ENCODE data around the gene CLTRN.
"Not testable (repeated sequence)": the region's sequence is repeated elsewhere in the genome, so short reads cannot be mapped to it uniquely, and the experiment has no call there.

CLTRN gene, protein sequence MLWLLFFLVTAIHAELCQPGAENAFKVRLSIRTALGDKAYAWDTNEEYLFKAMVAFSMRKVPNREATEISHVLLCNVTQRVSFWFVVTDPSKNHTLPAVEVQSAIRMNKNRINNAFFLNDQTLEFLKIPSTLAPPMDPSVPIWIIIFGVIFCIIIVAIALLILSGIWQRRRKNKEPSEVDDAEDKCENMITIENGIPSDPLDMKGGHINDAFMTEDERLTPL

GRCh38 chrX:15664487-15665444 is at the start of gene CLTRN:
Gene CLTRN (minus strand): TSS chrX:15664805. CDS start chrX:15664775, 30 bp downstream.
- no peak within 1 kb of the TSS for H3K27ac ChIP-seq (ENCODE audit: low read depth, low read length)
- H2AFZ ChIP-seq (ENCODE audit: low read length, unreplicated experiment): no peak within 1 kb of the TSS

GRCh38 chrX:15704273-15704672 is 39.7 kb upstream of the CLTRN start:
- not testable (repeated sequence) for H3K79me2 ChIP-seq (ENCODE audit: control insufficient read depth, insufficient read depth, low read length, unreplicated experiment); H3K4me1 ChIP-seq (ENCODE audit: control insufficient read depth, insufficient read depth, low read length, unreplicated experiment); H3K36me3 ChIP-seq (ENCODE audit: insufficient read depth, low read length); H2AFZ ChIP-seq (ENCODE audit: low read length, unreplicated experiment); H3K4me3 ChIP-seq (ENCODE audit: low read depth, low read length); H3K27me3 ChIP-seq (ENCODE audit: insufficient read depth, low read length); H3K27ac ChIP-seq (ENCODE audit: low read depth, low read length)

More at GRCh38 chrX:15664487-15665444, at the start of gene CLTRN:
- Histone ChIP-seq H3K27me3 (ENCODE audit: insufficient read depth, low read length) (peaks cover 38% of the 10 kb centered on the region; the same call in 1 of the 2 replicates), H3K4me3 (ENCODE audit: low read depth, low read length) (no peak within 1 kb of the TSS), H3K36me3 (ENCODE audit: insufficient read depth, low read length) (no peaks in the 10 kb centered on the region), H3K79me2 (ENCODE audit: control insufficient read depth, insufficient read depth, low read length, unreplicated experiment) (no peaks in the 10 kb centered on the region), H3K4me1 (ENCODE audit: control insufficient read depth, insufficient read depth, low read length, unreplicated experiment) (no peaks in the 10 kb centered on the region)

DNA sequence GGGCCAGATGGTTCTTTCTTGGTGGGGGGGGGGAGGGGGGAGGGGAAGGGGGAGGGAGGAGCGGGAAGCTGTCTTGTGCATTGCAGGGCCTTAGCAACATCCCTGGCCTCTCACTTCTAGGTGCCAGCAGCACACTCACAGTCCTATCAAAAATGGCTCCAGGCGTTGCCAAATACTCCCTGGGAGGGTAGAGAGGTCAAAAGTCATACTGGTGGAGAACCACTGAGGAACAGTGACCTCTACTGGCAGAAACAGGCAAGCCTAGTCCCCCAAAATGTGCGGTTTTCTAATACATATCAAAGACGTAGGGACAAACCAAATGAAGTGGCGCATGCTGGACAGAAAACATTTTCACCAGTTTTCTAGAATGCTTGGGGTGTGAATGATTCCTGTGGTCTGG is 39.2 kb upstream of the CLTRN start:
- not testable (repeated sequence) for H3K4me3 ChIP-seq (ENCODE audit: low read depth, low read length); H3K36me3 ChIP-seq (ENCODE audit: insufficient read depth, low read length); H3K4me1 ChIP-seq (ENCODE audit: control insufficient read depth, insufficient read depth, low read length, unreplicated experiment); H3K27ac ChIP-seq (ENCODE audit: low read depth, low read length); H2AFZ ChIP-seq (ENCODE audit: low read length, unreplicated experiment); H3K79me2 ChIP-seq (ENCODE audit: control insufficient read depth, insufficient read depth, low read length, unreplicated experiment); H3K27me3 ChIP-seq (ENCODE audit: insufficient read depth, low read length)

DNA sequence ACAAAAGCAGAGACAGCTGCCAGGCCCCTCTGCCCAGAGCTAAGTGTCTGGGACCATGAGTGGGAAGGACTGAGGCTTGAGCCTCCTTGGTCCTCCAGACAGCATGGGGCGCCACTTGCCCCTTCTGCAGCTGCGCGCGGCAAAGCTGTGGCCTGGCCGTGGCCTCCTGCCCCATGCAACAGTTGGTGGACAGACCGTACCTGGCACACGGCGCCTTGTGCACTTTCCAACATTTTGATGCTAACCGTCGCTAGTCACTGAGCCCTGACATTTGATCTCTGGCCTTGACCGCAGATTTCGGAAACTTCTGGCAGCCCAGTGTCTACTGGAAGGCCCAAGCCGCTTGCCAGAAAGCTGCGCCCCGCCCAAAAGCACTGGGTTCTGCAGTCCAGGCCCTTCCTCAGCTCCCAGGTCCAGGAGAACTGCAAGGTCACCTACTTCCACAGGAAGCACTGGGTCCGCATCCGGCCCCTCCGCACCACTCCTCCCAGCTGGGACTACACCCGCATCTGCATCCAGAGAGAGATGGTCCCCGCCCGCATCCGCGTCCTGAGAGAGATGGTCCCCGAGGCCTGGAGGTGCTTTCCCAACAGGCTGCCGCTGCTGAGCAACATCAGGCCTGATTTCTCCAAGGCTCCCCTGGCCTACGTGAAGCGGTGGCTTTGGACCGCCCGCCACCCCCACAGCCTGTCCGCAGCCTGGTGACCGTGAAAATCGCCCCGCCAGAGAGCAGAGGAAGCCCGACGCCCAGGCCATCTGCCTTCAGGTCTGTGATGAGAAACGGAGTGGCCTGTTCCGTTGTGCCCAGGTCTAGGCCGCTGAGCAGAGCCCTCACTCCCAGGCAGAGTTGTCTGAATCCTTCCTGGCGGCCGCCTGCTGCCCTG is 38.1 kb upstream of the CLTRN start:
- no peaks in the 10 kb centered on the region for H3K79me2 ChIP-seq (ENCODE audit: control insufficient read depth, insufficient read depth, low read length, unreplicated experiment)
- no peak overlapping the region for H3K27ac ChIP-seq (ENCODE audit: low read depth, low read length)
- 0 out of 2 replicates have a peak, but pooled peaks cover 8% of the 10 kb centered on the region for H3K36me3 ChIP-seq (ENCODE audit: insufficient read depth, low read length)
- H3K27me3 ChIP-seq (ENCODE audit: insufficient read depth, low read length): no peaks in the 10 kb centered on the region
- no peaks in the 10 kb centered on the region for H3K4me1 ChIP-seq (ENCODE audit: control insufficient read depth, insufficient read depth, low read length, unreplicated experiment)
- H3K4me3 ChIP-seq (ENCODE audit: low read depth, low read length): no peak overlapping the region
- no peak overlapping the region for H2AFZ ChIP-seq (ENCODE audit: low read length, unreplicated experiment)

DNA sequence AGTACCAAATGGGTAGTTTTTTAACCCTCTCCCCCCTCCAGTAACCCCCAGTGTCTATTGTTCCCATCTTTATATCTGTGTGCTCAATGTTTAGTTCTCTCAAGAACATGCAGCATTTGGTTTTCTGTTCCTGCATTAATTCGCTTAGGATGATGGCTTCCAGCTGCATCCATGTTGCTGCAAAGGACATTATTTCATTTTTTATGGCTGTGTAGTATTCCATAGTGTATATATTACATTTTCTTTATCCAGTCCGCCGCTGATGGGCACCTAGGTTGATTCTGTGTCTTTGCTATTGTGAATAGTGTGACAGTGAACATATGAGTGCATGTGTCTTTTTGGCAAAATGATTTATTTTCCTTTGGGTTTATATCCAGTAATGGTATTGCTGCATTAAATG is 31.9 kb upstream of the CLTRN start:
- H3K4me1 ChIP-seq (ENCODE audit: control insufficient read depth, insufficient read depth, low read length, unreplicated experiment): no peaks in the 10 kb centered on the region
- H2AFZ ChIP-seq (ENCODE audit: low read length, unreplicated experiment): no peak overlapping the region
- no peaks in the 10 kb centered on the region for H3K27me3 ChIP-seq (ENCODE audit: insufficient read depth, low read length)
- H3K36me3 ChIP-seq (ENCODE audit: insufficient read depth, low read length): 0 out of 2 replicates have a peak, but pooled peaks cover 12% of the 10 kb centered on the region
- H3K27ac ChIP-seq (ENCODE audit: low read depth, low read length): no peak overlapping the region
- H3K4me3 ChIP-seq (ENCODE audit: low read depth, low read length): no peak overlapping the region
- no peaks in the 10 kb centered on the region for H3K79me2 ChIP-seq (ENCODE audit: control insufficient read depth, insufficient read depth, low read length, unreplicated experiment)

DNA sequence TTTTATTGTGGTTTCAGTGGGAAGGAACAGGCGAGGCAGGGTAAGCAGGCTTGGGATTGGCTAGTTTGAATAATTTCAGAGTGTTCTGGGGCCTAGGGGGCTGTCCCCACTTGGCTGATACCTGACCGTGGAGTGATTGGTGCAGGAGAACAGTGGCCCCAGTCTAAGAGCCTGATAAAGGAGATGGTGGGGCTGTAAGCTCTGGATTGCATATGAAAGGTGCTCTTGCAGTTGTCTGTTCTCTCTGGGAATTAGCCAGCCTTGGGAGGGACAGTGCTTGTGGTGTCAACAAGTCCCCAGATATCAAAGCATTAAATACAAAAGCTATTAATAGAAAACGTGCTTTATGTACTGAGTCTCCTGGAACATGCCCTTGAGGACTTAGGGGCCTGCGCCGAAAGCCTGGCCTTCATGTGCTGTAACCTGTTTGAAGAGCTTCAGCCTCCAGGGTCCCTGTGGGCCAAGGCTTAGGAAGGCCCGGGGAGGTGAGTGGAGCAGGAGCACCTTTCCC is 30.4 kb upstream of the CLTRN start:
- no peak overlapping the region for H2AFZ ChIP-seq (ENCODE audit: low read length, unreplicated experiment)
- H3K79me2 ChIP-seq (ENCODE audit: control insufficient read depth, insufficient read depth, low read length, unreplicated experiment): no peaks in the 10 kb centered on the region
- no peaks in the 10 kb centered on the region for H3K4me1 ChIP-seq (ENCODE audit: control insufficient read depth, insufficient read depth, low read length, unreplicated experiment)
- no peak overlapping the region for H3K27ac ChIP-seq (ENCODE audit: low read depth, low read length)
- no peak overlapping the region for H3K4me3 ChIP-seq (ENCODE audit: low read depth, low read length)
- H3K27me3 ChIP-seq (ENCODE audit: insufficient read depth, low read length): no peaks in the 10 kb centered on the region
- 0 out of 2 replicates have a peak, but pooled peaks cover 12% of the 10 kb centered on the region for H3K36me3 ChIP-seq (ENCODE audit: insufficient read depth, low read length)

DNA sequence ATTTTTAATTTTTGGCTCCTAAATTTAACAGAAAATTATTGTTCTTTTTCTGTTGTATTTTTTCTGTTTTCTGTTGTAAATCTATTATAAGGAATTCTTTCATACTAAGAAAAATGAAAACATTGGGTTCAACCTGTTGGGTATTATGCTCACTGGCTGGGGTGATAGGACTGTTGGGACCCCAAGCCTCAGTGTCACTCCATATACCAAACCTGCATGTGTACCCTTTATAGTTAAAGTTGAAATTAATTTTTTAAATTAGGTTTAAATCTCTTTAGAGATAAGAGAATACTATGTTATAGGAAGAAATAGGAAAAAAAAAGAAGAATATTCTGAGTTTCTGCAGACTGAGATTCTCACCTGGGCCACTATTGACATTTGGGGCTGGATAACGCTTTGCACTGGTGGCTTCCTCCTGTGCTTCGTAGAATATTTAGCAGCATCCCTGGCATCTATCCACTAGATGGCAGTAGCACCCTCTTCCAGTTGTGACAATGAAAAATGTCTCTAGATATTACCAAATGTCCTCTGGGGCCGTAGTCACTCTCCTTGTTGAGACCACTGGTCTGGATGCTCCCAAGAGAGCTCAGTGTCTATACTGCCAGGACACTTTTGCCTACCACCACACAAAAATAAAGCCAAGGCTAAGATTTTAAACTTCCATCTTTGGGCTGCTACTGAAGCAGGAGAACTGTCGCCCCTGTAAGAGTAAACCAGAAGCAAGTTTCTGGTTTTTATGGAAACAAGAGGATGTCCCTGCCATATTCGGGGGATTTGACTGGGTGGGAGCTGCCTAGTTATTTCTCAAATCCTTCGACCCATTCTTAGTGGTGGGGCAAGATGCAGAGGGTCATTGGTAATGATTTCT is 22.4 kb upstream of the CLTRN start:
- peaks cover 24% of the 10 kb centered on the region for H3K79me2 ChIP-seq (ENCODE audit: control insufficient read depth, insufficient read depth, low read length, unreplicated experiment)
- H3K27me3 ChIP-seq (ENCODE audit: insufficient read depth, low read length): no peaks in the 10 kb centered on the region
- no peaks in the 10 kb centered on the region for H3K4me1 ChIP-seq (ENCODE audit: control insufficient read depth, insufficient read depth, low read length, unreplicated experiment)

DNA sequence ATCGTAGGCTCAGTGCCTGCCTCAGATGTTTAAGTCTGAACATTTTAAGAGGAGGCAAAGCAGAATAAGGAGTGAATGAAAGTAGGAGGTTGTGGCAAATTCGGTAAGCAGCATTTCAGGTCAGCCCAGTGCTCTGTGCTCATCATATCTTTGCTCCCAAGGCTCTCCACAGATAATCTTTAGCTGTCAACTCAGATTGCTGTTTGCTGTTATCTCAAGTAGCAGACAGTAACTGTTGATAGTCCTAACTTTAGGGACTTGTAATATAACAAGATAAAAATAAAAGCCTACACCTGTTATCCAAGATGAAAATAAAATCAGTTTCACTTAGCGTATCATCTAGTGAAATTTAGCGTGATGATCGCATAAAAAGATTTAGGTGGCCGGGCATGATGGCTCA is 18.6 kb upstream of the CLTRN start:
- peaks cover 59% of the 10 kb centered on the region for H3K79me2 ChIP-seq (ENCODE audit: control insufficient read depth, insufficient read depth, low read length, unreplicated experiment)
- H3K36me3 ChIP-seq (ENCODE audit: insufficient read depth, low read length): peaks cover 10% of the 10 kb centered on the region; the same call in 1 of the 2 replicates
- no peak overlapping the region for H2AFZ ChIP-seq (ENCODE audit: low read length, unreplicated experiment)
- H3K4me3 ChIP-seq (ENCODE audit: low read depth, low read length): no peak overlapping the region
- no peaks in the 10 kb centered on the region for H3K4me1 ChIP-seq (ENCODE audit: control insufficient read depth, insufficient read depth, low read length, unreplicated experiment)
- no peaks in the 10 kb centered on the region for H3K27me3 ChIP-seq (ENCODE audit: insufficient read depth, low read length)
- no peak overlapping the region for H3K27ac ChIP-seq (ENCODE audit: low read depth, low read length)

More for the DNA sequence above, 22.4 kb upstream of the CLTRN start:
- Histone ChIP-seq H3K36me3 (ENCODE audit: insufficient read depth, low read length) (peaks cover 4% of the 10 kb centered on the region; the same call in 1 of the 2 replicates), H3K4me3 (ENCODE audit: low read depth, low read length) (no peak overlapping the region), H2AFZ (ENCODE audit: low read length, unreplicated experiment) (no peak overlapping the region), H3K27ac (ENCODE audit: low read depth, low read length) (no peak overlapping the region)

- no peak overlapping the region for H3K4me3 ChIP-seq (ENCODE audit: low read depth, low read length)
These were observed 16.8 kb upstream of the CLTRN start for GRCh38 chrX:15681433-15681832.

More at GRCh38 chrX:15681433-15681832, 16.8 kb upstream of the CLTRN start:
- peaks cover 15% of the 10 kb centered on the region for H3K4me1 ChIP-seq (ENCODE audit: control insufficient read depth, insufficient read depth, low read length, unreplicated experiment)
- H2AFZ ChIP-seq (ENCODE audit: low read length, unreplicated experiment): no peak overlapping the region
- H3K27me3 ChIP-seq (ENCODE audit: insufficient read depth, low read length): no peaks in the 10 kb centered on the region
- H3K36me3 ChIP-seq (ENCODE audit: insufficient read depth, low read length): peaks cover 10% of the 10 kb centered on the region; the same call in 1 of the 2 replicates
- no peak overlapping the region for H3K27ac ChIP-seq (ENCODE audit: low read depth, low read length)
- peaks cover 66% of the 10 kb centered on the region for H3K79me2 ChIP-seq (ENCODE audit: control insufficient read depth, insufficient read depth, low read length, unreplicated experiment)

Data from ACC112 (cell line).